HG03354 (cell line): ENCODE results near the gene GJA4.

Experiments used
- ATAC-seq: cut with Tn5 transposase; IDR thresholded peaks from one replicate; pipeline ENCODE4 v1.9.1; 2021; ENCODE audit warnings: mild to moderate bottlenecking; ENCODE audit not compliant: unreplicated experiment, poor library complexity, severe bottlenecking

The GJA4 gene

DNA sequence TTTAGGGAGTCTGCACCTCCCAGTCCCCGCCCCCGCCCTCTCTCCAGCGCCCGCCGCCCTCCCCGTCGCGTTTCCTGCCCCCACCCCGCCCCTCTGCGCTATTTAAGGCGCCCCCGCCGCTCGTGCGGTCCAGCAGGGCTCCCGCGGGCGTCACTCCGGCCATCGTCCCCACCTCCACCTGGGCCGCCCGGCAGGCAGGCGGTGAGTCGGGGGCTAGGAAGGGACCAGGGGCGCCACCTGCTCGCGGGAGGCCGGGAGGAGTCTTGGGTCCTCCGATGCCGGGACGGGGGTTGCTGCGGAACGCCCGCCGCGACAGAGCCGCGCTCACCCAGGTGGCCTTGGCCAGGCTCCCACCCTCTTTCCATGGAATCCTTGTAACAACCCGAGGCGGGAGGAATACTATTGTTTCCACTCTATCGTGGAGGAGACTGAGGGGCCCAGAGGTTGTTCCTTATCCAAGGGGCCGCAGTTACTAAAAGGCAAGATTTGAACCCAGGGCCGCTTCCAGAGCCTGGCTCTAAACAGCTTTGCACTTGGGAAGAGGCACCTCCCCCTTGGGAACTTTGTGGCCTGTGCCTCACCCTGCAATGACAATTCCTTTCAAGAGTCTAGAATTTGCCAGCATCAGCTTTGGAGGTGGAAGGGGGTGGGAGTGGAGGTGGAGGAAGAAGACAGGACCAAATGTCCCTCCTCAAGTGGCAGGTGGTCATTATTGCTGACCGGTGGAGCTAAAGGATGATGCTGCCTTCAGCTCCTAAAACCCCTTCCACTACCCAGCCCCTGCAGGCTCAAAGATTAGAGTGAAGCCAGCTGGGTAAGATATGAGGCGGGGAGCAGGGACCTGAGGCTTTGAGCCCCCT, at the start of gene GJA4:
Gene GJA4, plus strand, starts transcription at position 132 of the 860 bp plus-strand sequence. CDS start 1,215 bp downstream, outside the sequence.
- no peak for ATAC-seq

DNA sequence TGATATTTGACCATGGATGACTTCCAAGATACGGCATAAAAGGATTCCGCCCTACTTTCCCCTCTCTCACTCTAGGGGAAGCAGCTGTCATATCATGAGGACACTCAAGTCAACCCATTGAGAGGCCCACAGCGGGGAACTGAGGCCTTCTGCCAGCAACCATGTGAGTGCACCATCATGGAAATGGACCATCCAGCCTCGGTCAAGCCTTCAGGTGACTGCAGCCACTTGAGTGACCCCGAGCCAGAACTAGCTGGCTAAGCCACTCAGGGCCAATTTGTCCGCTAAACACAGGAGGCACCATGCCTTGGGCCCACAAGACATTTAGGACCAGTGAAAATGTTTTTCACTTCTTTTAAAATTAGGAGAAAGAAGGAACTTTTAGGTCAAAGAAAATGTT, 49.0 kb upstream of the GJA4 start:
- no peak for ATAC-seq

DNA sequence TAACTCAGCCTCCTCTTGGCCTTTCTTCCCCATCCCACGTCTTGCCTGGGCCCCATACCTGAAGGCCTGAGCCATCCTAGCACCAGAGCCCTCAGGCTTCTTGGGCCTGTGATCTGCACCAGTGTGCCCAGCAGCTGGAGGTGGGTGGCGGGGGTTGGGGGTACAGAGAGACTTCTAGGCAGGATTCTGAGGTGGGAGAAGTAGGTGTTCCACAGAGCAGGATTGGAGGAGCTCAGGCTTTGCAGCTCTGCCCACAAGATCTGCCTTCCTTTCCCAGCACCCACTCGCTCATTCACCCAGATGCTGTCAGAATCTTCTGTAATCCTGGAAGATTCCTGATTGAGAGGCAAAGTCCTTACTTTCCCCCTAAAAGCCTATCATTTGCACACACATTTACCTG, 47.9 kb upstream of the GJA4 start:
- no peak for ATAC-seq

DNA sequence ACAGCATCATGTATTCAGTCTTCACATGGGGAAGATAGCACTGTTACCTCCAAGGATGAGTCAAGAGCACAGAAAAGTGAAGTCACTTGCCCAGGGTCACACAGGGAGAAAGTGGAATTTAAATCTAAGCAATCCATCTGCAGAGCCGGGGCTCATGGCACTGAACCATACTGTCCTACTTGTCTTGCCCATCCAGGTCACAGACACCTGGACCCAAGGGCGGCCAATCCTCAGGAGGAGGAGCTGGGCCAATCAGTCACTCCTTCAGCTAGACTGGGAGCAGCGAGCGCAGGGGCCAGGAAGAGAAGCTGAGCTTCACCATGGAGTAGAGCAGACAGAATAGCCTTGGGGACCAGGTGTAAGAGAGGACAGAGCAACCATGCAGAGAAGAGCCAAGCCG, 47.1 kb upstream of the GJA4 start:
- ATAC-seq = no peak

DNA sequence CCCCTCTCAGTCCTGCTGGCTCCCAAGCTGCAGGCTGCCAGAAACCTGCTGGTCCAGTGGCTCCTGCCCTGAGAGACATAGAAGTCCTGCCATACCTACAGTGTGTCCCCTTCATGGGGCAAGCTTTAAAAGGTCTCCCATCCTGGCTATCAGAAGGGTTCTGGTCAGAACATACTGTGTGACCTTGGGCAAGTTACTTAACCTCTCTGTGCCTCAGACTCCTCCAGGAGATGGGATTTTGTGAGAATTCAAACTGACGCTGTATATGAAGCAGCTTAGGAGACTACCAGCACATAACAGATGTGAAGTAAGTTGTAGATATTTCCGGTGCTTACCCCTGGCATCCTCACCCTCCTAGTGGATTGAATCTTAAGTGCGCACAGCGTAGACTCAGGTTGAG, 46.7 kb upstream of the GJA4 start:
- no peak for ATAC-seq

DNA sequence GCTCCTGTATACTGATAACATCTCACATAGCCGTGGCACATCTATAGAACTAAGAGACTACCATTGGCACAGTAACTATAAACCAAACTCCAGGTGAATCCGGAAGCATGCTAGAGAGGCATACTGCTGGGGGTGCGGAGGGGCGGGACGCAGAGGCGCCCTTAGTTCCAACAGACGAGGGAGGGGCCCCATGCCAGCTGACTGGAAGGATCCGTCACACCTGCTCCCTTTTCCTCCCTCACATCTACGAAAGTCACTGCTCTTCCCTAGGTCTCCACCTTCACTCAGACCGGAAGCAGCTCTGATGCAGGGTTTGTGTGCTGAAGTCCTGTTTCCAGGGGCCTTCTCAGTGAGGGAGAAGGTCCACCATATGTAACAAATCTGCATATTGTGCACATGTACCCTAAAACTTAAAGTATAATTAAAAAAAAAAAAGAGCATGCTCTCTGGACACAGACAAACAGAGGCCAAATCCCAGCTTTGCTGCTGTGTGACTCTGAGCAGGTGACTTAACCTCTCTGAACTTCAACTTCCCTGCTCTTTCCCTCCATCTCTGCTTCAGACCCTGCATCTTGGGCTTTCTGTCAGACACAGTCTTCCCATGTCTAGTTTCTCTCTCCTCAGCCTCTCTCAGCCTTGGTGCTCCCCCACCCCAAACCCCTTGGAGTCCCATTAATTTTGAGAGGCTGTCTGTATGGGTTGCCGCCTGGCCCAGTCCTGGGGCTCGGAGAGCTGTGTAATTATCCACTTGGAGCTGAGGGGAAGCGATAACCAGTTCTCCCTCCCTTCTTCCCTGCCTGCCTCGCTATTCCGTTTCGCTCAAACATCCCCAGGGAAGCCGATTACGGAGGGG, 45.8 kb upstream of the GJA4 start:
- ATAC-seq = no peak

DNA sequence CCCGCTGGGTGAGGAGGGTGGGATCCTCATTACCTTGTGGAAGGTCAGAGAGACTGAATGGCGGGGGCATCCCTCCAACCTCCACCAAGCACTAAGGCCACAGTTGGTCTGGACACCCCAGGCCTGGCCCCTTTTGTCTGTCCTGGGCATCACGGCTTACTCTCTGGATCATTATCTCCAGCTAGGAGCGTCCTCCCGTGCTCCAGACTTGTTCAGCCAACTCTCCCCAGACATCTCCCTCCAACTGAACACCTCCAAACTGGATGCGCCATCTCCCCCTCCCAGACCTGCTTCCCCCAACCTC, 45.2 kb upstream of the GJA4 start:
- no peak for ATAC-seq

DNA sequence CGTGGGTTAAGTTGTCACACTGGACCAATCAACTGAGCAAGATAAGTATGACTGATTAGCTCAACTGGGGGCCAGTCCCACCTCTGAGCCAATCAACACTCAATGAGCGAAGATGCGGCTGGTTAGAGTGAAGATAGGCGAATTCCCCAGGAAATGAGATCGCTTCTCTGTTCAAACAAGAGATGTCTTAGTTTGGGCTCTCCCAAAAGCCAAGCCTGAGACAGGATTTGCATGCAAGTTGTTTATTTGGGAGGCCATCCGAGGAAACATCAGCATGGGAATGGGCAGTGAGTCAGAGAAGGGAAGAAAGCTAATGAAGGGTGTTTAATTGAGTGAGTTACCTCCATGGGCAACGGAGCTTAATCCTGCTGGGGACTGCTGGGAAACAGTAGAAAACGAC, 42.8 kb upstream of the GJA4 start:
- ATAC-seq = no peak

DNA sequence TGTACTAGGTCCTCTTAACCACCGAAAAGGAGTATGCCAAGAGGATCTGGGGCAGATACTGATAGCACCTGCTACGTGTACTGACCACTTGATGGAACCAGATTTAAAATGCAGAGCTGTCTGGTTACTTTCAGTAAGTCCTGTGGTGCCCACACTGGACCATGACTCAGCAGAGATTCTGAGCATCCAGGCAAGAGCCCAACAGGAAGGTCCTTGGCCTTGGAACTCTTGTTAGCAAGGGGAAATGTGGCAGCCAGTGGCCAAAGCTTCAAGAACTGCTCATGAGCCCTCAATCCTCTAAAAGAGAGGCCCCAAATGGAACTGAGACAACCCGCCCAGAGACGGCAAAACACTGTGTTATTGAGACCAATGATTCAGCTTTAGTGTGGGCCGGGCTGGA, 42.2 kb upstream of the GJA4 start:
- no peak for ATAC-seq

DNA sequence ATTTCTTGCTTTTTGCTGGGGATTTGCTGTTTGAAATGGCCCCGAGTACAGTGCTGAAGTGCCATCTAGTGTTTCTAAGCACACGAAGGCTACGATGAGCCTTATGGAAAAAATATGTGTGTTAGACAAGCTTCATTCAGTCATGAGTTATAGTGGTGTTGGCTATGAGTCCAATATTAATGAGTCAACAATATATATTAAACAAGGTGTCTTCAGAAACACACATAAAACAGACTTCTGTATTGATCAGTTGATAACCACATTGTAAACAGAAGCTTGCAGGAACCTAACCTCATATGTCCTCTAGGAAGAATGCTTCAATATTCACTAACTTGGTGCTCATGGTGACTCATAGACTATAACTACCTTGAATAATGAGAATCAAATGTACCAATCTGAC, 39.6 kb upstream of the GJA4 start:
- no peak for ATAC-seq

DNA sequence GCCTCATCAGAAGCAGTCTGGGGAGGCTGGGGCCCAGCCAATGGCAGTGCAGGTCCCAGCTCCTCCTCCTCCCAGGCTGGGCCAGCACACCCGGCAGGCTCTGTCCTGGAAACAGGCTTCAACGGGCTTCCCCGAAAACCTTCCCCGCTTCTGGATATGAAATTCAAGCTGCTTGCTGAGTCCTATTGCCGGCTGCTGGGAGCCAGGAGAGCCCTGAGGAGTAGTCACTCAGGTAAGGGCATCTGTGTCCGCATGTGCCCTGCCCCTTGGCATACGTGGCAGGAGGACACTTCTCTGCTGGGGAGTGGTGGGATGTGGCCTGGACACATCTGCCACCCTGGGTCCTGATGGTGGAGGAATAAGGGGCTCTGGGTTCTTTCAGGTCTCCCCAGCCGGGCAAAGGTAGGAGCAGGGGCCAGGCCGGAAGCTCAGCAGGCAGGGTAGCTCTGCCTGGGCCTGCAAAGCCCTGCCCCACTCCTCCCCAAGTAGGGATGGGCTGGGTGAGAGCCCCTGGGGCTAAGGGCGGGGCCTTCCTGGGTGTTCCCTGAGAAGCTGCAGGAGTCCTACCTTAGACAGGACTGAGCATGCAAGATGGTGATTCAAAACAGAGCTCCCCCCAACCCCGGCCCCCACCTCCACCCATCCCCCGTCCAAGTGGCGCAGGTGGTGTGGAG, 37.7 kb upstream of the GJA4 start, which contains the start of gene GJB5:
Gene GJB5, plus strand, starts transcription at position 84 of the 674 bp plus-strand sequence. CDS start 2,284 bp downstream, outside the sequence.
- ATAC-seq = no peak

DNA sequence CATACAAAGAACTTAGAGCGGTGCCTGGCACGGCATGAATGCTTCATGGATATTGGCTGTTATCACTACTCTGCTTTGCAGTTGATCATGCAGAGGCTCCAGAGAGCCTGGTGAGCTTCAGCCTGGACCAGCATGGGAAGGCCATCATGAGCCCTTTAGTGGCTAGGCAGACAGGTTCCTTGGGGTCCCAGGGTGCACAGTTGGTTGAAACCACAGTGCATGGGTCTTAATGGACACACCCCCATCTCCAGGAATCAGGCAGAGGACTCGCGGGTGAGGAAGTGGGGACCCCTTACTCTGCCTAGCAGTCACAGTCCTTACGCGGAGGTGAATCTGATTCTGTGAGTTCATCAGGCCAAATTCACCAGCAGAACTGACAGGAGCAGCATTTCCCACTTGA, 36.8 kb upstream of the GJA4 start:
- no peak for ATAC-seq

DNA sequence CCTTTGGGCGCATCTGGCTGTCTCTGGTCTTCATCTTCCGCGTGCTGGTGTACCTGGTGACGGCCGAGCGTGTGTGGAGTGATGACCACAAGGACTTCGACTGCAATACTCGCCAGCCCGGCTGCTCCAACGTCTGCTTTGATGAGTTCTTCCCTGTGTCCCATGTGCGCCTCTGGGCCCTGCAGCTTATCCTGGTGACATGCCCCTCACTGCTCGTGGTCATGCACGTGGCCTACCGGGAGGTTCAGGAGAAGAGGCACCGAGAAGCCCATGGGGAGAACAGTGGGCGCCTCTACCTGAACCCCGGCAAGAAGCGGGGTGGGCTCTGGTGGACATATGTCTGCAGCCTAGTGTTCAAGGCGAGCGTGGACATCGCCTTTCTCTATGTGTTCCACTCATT, 35.4 kb upstream of the GJA4 start:
- ATAC-seq = no peak

DNA sequence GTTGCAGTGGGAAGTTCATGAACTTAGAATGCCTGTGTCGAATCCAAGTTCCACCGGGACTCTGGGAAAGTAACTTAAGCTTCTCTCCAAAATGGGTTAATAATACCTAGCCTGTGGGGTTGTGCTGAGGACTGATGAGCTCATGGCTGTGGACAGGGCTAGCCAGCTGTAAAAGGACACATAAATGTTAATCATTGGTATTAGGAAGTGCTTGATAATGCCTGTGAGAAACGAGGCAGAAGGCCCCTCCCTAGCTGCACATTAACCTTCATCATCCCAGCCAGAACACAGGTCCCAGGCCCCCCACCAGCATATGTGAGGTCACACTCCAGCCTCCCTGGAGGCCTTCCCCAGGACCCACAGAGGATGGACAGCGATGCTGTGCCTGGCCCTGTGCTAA, 34.0 kb upstream of the GJA4 start:
- ATAC-seq = no peak

DNA sequence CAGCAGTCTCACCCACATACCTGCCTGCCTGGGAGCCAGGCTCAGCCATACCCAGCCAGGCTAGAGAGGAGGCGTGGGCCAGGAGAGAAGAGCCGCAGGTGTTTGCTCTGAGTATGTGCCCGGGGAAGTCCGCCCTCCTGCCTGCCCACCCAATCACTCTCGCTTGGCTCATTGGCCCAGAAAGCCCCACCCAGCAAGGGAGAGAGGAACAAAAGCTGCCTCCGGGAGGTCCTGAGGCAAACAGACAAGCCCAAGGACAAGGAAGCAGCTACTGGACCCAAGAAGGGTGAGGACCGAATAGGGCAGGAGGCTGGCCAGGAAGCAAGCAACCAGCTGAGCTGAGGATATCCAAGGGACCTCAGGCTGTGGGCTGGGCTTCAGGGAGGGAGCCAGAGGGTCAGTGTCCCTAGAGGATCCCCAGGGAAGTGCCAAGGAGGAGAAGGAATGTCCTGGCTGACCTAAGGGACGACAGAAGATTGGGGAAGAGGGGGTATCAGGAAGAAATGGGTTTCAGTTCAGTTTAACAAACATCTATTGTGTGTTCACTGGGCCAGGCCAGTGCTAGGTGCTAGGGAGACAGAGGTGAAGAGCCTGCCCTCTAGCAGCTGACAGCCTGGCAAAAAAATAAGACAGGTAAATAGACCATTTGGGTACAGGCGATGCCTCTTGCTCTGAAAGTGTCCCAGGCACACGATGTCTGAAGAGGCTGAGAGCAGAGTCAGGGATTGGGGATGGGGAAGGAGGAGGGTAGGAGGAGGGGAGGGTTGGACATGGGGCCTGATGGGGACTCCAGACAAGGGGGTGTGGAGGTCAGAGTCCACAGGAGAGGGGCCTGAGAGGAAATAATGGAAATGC, 33.1 kb upstream of the GJA4 start, which contains the start of gene GJB4:
Gene GJB4, plus strand, starts transcription at position 238 of the 855 bp plus-strand sequence. CDS start 1,515 bp downstream, outside the sequence.
- ATAC-seq = no peak

DNA sequence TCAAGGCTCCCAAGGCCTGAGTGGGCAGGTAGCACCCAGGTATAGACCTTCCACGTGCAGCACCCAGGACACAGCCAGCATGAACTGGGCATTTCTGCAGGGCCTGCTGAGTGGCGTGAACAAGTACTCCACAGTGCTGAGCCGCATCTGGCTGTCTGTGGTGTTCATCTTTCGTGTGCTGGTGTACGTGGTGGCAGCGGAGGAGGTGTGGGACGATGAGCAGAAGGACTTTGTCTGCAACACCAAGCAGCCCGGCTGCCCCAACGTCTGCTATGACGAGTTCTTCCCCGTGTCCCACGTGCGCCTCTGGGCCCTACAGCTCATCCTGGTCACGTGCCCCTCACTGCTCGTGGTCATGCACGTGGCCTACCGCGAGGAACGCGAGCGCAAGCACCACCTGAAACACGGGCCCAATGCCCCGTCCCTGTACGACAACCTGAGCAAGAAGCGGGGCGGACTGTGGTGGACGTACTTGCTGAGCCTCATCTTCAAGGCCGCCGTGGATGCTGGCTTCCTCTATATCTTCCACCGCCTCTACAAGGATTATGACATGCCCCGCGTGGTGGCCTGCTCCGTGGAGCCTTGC, 31.5 kb upstream of the GJA4 start:
- no peak for ATAC-seq

DNA sequence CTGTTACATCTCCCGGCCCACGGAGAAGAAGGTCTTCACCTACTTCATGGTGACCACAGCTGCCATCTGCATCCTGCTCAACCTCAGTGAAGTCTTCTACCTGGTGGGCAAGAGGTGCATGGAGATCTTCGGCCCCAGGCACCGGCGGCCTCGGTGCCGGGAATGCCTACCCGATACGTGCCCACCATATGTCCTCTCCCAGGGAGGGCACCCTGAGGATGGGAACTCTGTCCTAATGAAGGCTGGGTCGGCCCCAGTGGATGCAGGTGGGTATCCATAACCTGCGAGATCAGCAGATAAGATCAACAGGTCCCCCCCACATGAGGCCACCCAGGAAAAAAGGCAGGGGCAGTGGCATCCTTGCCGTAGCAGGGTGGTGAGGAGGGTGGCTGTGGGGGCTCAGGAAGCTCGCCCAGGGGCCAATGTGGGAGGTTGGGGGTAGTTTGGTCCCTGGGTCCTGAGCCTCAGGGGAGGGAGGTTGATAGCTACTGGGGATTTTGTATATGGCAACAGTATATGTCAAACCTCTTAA, 31.0 kb upstream of the GJA4 start:
- ATAC-seq = no peak

DNA sequence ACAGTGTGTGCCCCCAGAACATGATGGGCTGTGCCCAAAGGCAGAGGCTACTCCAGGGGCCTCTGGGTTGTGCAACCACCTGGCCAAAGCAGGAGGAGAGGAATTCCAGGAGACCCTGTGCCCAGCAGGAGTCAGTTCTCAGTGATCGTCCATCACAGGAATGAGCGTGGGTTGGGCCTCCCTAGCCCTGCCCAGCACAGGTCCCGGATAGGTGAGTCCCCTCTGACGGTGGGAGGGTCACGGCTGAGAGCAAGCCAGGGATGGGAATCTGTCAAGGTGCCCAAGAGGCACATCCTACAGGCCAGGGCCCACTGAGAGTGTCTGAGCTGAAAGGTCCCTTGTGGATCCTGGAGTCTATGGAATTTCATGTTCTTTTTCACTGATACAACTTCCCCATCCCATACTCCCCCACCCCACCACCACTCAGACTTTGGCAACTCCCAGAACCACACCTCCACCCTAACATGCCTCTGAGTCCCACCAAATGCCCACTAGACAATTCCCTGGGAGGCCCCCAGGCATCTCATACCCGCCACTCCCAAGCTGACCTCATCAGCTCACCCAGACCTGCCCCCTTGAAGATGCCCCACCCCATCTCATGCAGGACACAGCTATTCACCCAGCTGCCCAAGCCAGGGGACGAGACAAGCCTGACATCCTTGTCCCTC, 30.2 kb upstream of the GJA4 start:
- ATAC-seq = no peak
